GM19463 (cell line): ENCODE measurements around the gene TSGA10IP.

Source experiments
- ATAC-seq: cut with Tn5 transposase; IDR thresholded peaks from one replicate; pipeline ENCODE4 v1.9.1; 2021; ENCODE audit warnings: mild to moderate bottlenecking, moderate library complexity; ENCODE audit not compliant: unreplicated experiment

Gene TSGA10IP

GRCh38 chr11:65917434-65918210 lies 27.7 kb upstream of the TSGA10IP start:
- no peak for ATAC-seq

- peak; percentile 45 for ATAC-seq
These were observed 26.8 kb upstream of the TSGA10IP start, which contains the start of gene C11orf68 for GRCh38 chr11:65918211-65919140. Gene C11orf68 (minus strand): TSS chr11:65919062. CDS start chr11:65919031, 31 bp downstream.

GRCh38 chr11:65919141-65919572 lies 26.1 kb upstream of the TSGA10IP start, which contains the start of gene DRAP1:
Gene DRAP1 (plus strand): TSS chr11:65919426. CDS start chr11:65919502, 76 bp downstream.
- peak; percentile 86 for ATAC-seq

- ATAC-seq: peak; percentile 31
These were observed 25.5 kb upstream of the TSGA10IP start for GRCh38 chr11:65919573-65920371.

- ATAC-seq: no peak
These were observed 24.9 kb upstream of the TSGA10IP start for GRCh38 chr11:65920372-65920802.

DNA sequence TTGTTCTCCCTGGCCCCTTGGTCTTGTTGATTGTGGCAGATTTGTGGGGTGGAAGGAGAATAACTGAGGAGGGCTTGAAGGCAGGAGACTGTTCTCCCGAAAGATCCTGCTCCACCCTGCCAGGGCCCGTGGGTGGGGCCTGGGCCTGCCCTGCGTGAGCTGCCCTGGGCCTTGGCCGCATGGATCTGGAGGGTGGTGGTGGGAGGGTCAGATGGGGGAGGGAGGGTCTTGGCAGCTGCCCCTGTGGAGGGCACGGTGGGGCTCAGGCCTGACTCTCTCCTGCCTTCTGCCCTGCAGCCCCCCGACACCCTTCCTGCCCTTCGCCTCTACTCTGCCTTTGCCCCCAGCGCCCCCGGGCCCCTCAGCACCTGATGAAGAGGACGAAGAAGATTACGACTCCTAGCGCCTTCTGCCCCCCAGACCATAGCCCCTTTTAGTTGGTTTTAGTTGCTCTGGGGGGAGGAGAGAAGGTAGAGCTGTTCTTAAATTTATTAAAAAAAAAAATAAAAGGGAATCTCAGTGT lies 24.2 kb upstream of the TSGA10IP start:
- no peak for ATAC-seq

GRCh38 chr11:65921876-65922275 lies 23.4 kb upstream of the TSGA10IP start:
- ATAC-seq: no peak

GRCh38 chr11:65922565-65922964 lies 22.7 kb upstream of the TSGA10IP start:
- no peak for ATAC-seq

DNA sequence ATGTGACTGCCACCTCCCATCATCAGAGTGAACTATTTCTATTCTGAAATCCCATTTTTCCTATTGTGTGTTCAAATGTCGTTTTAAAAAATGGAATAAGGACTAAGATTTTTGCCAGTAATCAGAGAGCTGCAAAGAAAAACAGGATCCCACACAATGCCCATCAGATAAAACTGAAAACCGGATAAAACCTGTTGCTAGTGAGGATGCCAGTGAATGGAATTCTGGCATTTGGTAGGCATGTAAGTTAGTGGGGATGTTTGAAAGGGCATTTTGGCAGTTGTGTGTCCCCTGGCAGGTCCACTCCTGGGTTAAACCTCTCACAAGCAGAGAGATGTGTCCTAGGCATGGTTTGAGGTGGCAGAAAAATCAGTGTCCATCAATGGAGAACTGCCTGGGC lies 19.9 kb upstream of the TSGA10IP start:
- ATAC-seq: no peak

DNA sequence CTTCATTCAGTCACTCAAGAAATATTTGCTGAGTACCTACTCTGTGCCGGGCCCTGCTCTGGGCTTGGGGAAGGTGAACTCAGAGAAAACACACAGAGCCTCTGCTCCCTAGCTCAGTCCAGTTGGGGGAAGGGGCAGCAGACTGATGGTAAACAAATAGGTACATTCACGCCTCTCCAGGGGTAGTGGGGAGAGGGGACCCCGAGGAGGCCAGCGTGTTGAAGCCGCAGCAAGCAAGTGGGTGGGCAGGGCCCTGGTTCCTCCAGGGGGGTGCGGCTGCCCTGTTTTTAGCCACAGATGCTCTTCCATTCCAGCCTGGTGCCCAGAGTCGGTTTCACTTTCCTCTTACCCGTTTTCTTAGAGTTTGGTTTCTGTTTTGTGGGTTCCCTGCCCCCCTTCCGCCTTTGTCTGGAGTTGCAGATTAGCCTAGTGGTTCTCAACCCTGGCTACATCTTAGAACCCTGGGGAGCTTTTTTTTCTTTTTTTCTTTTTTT lies 17.3 kb upstream of the TSGA10IP start:
- ATAC-seq: peak; percentile 81

GRCh38 chr11:65928667-65929066 lies 16.6 kb upstream of the TSGA10IP start:
- ATAC-seq: no peak

GRCh38 chr11:65931773-65932557 lies 13.3 kb upstream of the TSGA10IP start:
- no peak for ATAC-seq

- ATAC-seq: no peak
These were observed 12.7 kb upstream of the TSGA10IP start for GRCh38 chr11:65932558-65932919.

DNA sequence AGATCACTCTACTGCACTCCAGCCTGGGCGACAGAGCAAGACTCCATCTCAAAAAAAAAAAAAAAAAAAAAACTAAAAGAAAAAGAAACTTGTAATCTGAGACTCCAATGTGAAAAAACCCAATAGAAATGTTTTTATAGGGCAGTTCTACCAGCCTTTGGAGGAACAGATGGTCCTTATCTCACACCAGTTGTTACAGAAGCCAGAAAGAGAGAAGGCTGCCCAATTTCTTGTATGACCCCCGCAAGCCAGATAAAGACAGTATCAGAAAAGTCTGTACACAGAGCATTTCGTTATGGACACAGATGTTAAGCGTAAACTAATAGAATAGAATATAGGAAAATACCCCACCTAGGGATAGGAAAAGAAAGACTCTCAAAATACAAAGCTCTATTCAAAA lies 11.3 kb upstream of the TSGA10IP start:
- no peak for ATAC-seq

DNA sequence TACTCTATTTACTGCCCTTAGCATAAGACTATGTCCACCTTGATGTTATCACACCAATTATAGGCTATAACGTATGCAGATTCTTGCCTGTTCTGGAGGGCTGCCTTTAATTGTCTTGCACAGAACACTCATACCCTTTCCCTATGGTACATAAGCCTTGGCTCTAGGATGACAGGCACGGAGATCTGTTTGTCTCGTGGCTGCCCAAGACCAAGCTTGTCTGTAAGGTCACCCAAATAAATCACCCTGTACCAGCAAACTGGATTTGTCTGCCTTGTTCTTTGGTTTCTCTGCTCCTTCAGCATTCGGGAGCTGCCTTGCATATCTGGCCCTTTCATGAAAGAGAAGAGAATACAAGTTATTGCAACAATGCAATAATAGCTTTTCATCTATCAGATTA lies 7.5 kb upstream of the TSGA10IP start:
- no peak for ATAC-seq

- no peak for ATAC-seq
These were observed 3.5 kb upstream of the TSGA10IP start for GRCh38 chr11:65941720-65942310.

DNA sequence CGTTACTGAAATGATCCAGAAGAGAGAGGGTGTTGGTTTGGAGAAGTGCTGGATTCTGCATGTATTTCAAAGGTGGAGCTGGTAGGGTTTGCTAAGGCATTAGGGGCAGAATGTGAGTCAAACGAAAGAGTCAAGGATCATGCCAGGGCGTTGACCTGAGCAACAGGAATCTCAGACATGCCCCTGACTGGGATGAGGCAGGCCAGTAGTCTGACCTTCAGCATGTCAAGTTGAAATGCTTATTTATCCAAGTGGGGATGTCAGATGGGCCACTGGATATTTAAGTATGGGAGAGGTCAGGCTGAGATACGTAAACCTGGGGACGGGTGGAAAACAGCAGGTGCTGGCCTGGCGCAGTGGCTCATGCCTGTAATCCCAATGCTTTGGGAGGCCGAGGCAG lies 2.7 kb upstream of the TSGA10IP start:
- no peak for ATAC-seq

DNA sequence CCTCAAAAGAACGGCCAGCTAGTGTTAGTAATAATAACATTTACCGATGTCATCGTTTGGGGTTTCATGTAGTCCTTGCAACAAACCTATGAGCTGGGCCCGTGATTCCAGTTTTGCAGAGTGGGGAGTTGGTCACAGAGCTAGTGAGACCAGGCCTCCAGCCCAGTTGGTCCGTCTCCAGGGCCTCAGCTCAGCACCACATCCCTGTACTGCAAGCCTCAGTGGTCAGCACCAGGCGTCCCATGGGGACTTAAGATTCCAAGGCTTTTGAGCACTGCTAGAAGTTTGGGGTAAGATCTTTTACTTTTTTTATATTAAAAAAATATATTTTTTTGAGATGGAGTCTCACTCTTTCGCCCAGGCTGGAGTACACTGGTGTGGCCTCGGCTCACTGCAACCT lies 1.1 kb upstream of the TSGA10IP start:
- ATAC-seq: no peak

GRCh38 chr11:65944767-65945166 lies 513 bp upstream of the TSGA10IP start:
- no peak for ATAC-seq
